Stomach (tissue), 4 donors: ENCODE data around the gene CDKL4.

Experiments
- CTCF ChIP-seq, 7 experiments: fragments of 450-650 bp in 4 of 7; fragments of 200-600 bp in 3 of 7; sonication (generic) in 3 of 7; IDR thresholded peaks; one replicate each; pipeline ENCODE4 v1.5.1; 2016 to 2019; ENCODE audit warnings: antibody characterized with exemption in 7 of 7, control low read depth in 2 of 7, mild to moderate bottlenecking in 1 of 7
- POLR2AphosphoS5 ChIP-seq, 3 donors: sonication (generic); formaldehyde crosslinking; IDR thresholded peaks; one replicate each; pipeline ENCODE4 v1.6.1; 2016; ENCODE audit warnings: antibody characterized with exemption in 3 of 3

- no peak for TF ChIP-seq CTCF (IDR thresholded peaks at IDR 0.05)
- TF ChIP-seq POLR2AphosphoS5 (IDR thresholded peaks at IDR 0.05): no peak
Measured at GRCh38 chr2:39232141-39232540, 11.6 kb downstream of the CDKL4 start.
